SW 1271 (cell line): Measurements from ENCODE around the gene USP34.
"Not testable (repeated sequence)": the region's sequence is repeated elsewhere in the genome, so short reads cannot be mapped to it uniquely, and the experiment has no call there.

ENCODE experiments used
- DNase-seq, 2 experiments: peaks; one replicate each; lab custom pipeline; 2025; lab: John Stamatoyannopoulos, UW

Gene USP34

DNA sequence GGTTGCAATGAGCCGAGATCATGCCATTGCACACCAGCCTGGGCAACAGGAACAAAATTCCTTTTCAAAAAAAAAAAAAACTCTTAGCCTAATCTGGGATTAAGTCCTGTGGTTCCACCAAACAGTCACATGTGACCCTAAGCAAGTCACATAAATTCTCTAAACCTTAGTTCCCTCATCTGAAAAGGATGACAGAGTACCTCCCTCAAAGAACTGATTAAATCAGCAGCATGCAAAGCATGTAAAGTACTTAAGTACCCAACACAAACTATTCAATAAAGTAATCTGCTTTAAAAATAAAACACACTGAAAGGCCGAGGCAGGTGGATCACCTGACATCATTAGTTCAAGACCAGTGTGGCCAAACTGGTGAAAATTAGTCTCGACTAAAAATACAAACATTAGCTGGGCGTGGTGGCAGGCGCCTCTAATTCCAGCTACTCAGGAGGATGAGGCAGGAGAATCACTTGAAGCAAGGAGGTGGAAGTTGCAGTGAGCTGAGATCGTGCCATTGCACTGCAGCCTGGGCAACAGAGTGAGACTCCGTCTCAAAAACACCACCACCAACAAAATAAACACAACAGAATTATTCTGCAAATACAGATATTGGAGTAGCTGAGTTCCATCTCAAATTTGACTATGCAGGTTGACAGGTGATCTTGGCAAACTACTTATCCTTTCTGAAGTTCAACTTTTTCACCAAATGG lies 7.0 kb downstream of the USP34 start:
- no peak for DNase-seq

DNA sequence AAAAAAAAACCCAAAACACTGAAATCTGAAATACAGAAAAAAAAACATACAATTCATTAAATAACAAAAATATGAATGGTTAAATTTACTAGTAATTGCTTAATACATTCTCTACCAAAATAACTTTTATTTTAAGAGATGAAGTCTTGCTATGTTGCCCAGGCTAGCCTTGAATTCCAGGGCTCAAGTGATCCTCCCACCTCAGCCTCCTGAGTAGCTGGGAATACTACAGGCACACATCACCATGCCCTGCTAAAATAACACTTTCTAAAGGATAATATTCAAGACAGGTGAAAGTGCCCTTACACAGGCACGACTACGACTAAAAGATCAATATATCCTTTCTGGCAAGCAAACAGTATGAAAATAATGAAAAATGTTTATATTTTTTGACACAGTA lies 9.5 kb downstream of the USP34 start:
- DNase-seq, result no peak

- DNase-seq, result peak in 1 of 2 experiments; percentile 51
Measured at GRCh38 chr2:61460163-61460562, 10.7 kb downstream of the USP34 start.

- DNase-seq, result no peak
Measured at GRCh38 chr2:61456746-61457420, 14.0 kb downstream of the USP34 start.

GRCh38 chr2:61456070-61456745 lies 14.7 kb downstream of the USP34 start:
- DNase-seq, result no peak

- not testable (repeated sequence) for DNase-seq
Measured at GRCh38 chr2:61454972-61455371, 15.9 kb downstream of the USP34 start.

DNA sequence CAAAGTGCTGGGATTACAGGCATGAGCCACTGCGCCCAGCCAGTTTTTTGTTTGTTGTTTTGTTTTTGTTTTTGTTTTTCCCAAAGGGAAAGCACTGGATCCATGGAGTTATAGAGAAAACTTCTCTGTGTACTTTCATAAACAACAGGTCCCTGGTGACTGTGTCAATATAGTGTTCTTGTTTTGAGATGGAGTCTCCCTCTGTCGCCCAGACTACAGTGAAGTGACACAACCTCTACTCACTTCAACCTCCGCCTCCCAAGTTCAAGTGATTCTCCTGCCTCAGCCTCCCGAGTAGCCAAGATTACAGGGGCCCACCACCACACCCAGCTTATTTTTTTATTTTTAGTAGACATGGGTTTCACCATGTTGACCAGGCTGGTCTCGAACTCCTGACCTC lies 16.5 kb downstream of the USP34 start:
- DNase-seq, result no peak

DNA sequence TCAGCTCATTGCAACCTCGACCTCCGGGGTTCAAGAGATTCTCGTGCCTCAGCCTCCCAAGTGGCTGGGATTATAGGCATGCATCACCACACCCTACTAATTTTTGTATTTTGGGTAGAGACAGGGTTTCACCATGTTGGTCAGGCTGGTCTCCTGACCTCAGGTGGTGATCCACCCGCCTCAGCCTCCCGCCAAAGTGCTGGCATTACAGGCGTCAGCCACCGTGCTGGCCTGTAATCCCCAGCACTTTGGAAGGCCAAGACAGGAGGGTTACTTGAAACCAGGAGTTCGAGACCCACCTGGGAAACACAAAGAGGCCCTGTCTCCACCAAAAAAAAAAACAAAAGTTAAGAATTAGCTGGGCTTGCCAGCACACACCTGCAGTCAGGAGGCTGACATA lies 18.5 kb downstream of the USP34 start:
- no peak for DNase-seq

GRCh38 chr2:61451178-61451577 lies 19.7 kb downstream of the USP34 start:
- no peak for DNase-seq

GRCh38 chr2:61450144-61450543 lies 20.7 kb downstream of the USP34 start:
- no peak for DNase-seq

- DNase-seq, result no peak
Measured at GRCh38 chr2:61448229-61448628, 22.7 kb downstream of the USP34 start.

DNA sequence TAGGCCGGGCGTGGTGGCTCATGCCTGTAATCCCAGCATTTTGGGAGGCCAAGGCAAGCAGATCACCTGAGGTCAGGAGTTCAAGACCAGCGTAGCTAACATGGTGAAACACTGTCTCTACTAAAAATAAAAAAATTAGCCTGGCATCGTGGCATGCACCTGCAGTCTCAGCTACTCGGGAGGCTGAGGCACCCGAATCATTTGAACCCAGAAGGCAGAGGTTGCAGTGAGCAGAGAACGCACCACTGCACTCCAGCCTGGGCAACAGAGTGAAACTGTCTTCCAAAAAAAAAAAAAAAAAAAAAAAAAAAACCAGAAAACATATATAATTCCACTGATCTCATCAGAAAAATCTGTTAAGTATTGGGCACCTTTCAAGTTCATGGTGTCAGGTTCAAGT lies 23.9 kb downstream of the USP34 start:
- DNase-seq, result not testable (repeated sequence)

DNA sequence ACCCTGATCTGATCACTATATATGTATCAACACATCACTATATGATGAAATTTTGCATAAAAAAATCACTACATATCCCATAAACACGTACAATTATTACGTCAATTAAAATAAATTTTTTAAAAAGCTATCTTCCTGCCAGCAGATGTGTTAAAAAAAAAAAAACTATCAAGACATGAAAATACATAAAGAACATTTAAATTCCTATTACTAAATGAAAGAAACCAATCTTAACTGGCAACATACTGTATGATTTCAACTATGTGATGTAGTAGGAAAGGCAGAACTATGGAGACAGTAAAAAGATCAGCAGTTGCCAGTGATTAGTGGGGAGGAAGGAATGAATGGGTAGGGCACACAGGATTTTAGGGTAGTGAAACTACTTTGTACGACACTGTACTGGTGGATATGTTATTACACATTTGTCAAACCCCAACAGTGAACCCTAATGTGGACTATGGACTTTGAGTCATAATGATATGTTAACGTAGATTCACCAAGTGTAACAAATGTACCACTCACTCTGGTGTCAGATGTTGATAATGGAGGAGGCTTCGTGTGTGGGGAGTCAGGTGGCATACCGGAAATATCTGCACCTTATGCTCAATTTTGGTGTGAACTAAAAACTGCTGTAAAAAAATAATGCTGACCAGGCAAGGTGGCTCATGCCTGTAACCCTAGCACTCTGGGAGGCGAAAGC lies 27.4 kb downstream of the USP34 start:
- DNase-seq, result no peak

GRCh38 chr2:61439241-61440002 lies 31.5 kb downstream of the USP34 start:
- DNase-seq, result no peak

DNA sequence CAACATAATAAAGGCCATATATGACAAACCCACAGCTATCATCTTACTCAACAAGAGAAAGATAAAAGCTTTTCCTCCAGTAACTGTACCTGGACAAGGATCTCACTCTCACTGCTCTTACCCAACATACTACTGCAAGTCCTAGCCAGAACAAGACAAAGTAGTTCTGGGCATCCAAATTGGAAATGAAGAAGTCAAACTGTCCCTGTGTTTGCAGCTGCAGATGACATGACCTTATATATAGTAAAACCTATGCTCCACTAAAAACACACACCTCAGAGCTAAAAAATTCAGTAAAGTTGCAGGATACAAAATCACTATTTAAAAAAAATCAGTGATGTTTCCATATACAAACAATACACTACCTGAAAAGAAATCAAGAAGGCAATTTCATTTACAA lies 32.2 kb downstream of the USP34 start:
- no peak for DNase-seq

DNA sequence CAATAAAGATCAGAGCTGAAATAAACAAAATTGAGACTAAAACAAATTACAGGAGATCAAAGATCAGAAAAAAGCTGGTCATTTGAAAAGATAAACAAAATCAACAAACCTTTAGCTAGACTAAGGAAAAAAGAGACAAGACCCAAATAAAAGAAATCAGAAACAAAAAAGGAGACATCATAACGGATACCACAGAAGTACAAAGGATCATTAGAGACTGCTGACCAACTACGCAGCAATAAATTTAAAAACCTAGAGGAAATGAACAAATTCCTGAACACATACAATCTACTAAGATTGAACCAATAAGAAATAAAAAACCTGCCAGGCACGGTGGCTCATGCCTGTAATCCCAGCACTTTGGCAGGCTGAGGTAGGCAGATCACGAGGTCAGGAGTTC lies 33.7 kb downstream of the USP34 start:
- no peak for DNase-seq

GRCh38 chr2:61436092-61436491 lies 34.8 kb downstream of the USP34 start:
- no peak for DNase-seq

GRCh38 chr2:61435291-61435690 lies 35.6 kb downstream of the USP34 start:
- no peak for DNase-seq

GRCh38 chr2:61434314-61434713 lies 36.6 kb downstream of the USP34 start:
- no peak for DNase-seq

GRCh38 chr2:61433606-61434005 lies 37.3 kb downstream of the USP34 start:
- no peak for DNase-seq

DNA sequence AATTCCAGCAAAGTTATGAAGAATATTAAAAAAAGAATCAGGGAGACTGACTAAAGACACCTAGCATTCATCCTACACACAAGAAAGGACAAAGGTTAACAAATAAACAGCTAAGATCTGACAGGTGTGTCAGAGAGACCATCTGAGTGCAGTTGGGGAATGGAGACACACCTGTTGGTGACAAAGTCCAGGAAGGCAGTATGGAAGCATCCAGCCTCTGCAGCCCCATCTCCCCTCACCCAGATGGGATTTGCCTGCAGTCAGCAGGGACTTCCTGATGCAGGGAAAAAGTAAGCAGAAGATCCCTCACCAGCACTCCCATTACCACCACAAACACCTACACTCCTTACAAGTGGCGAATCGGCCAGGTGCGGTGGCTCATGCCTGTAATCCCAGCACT lies 37.9 kb downstream of the USP34 start:
- no peak for DNase-seq

GRCh38 chr2:61431345-61431744 lies 39.5 kb downstream of the USP34 start:
- DNase-seq, result no peak
